Keratinocyte (primary cell): Measurements from ENCODE around the gene DCHS2. TPM values are rescaled to one million over a fixed set of nuclear protein-coding genes. Genes with fewer than 3 reads are reported as not detected.

Experiments
- DNase-seq: peaks from one replicate; pipeline ENCODE4 v3.0.0-alpha.2; 2011; ENCODE audit warnings: low read depth, missing footprints, low spot score
- FAIRE-seq: peaks from 2 replicates; lab custom pipeline; 2011; peaks lifted over from hg19 to GRCh38; lab: Jason Lieb, UNC
- H2AFZ ChIP-seq: 2 replicates; pipeline ENCODE4 v1.6.0; 2012; ENCODE audit warnings: low read length, control low read depth, inconsistent platforms; ENCODE audit not compliant: control insufficient read depth
- H3K27ac ChIP-seq: 2 replicates; pipeline ENCODE4 v1.5.1; 2011; ENCODE audit warnings: low read length; ENCODE audit not compliant: control insufficient read depth, insufficient read depth
- H3K27me3 ChIP-seq: 3 replicates; pipeline ENCODE4 v1.6.0; 2011; ENCODE audit warnings: low read length; ENCODE audit not compliant: control insufficient read depth, insufficient read depth; ENCODE audit errors: extremely low read depth
- H3K36me3 ChIP-seq, 2 experiments: 2 replicates in 1 of 2; 3 replicates in 1 of 2; pipeline ENCODE4 v1.5.1; 2011; ENCODE audit warnings: low read length in 2 of 2, mild to moderate bottlenecking in 1 of 2; ENCODE audit not compliant: control insufficient read depth in 2 of 2, insufficient read depth in 2 of 2; ENCODE audit errors: extremely low read depth in 1 of 2
- H3K4me1 ChIP-seq: 3 replicates; pipeline ENCODE4 v1.5.1; 2011; ENCODE audit warnings: low read length; ENCODE audit not compliant: control insufficient read depth, insufficient read depth; ENCODE audit errors: extremely low read depth
- H3K4me2 ChIP-seq: 3 replicates; pipeline ENCODE4 v1.6.0; 2011; ENCODE audit warnings: low read depth, low read length; ENCODE audit not compliant: control insufficient read depth, insufficient read depth; ENCODE audit errors: extremely low read depth
- H3K4me3 ChIP-seq, 3 experiments: fragments of 200-600 bp in 1 of 3; sonication (generic) in 1 of 3; 2 replicates in 2 of 3; 3 replicates in 1 of 3; pipeline ENCODE4 v1.5.1; 2011 to 2016; ENCODE audit warnings: low read length in 3 of 3, mild to moderate bottlenecking in 3 of 3, control low read depth in 2 of 3, inconsistent platforms in 1 of 3, low read depth in 1 of 3, mixed read lengths in 1 of 3, mixed run types in 1 of 3, moderate library complexity in 1 of 3; ENCODE audit not compliant: control insufficient read depth in 2 of 3, insufficient read depth in 2 of 3; ENCODE audit errors: extremely low read depth in 1 of 3
- H3K79me2 ChIP-seq: 2 replicates; pipeline ENCODE4 v1.6.0; 2012; ENCODE audit warnings: low read length; ENCODE audit not compliant: control insufficient read depth, insufficient read depth
- H3K9ac ChIP-seq: 3 replicates; pipeline ENCODE4 v1.6.0; 2011; ENCODE audit warnings: low read length; ENCODE audit not compliant: control insufficient read depth, insufficient read depth; ENCODE audit errors: extremely low read depth
- H3K9me1 ChIP-seq: 3 replicates; pipeline ENCODE4 v1.6.0; 2011; ENCODE audit warnings: low read length; ENCODE audit not compliant: control insufficient read depth, insufficient read depth; ENCODE audit errors: extremely low read depth
- H3K9me3 ChIP-seq: 2 replicates; pipeline ENCODE4 v1.5.1; 2012; ENCODE audit warnings: low read depth, low read length; ENCODE audit not compliant: control insufficient read depth
- H4K20me1 ChIP-seq: 3 replicates; pipeline ENCODE4 v1.6.0; 2011; ENCODE audit warnings: low read length; ENCODE audit not compliant: control insufficient read depth, insufficient read depth; ENCODE audit errors: extremely low read depth
- CTCF ChIP-seq, 3 experiments: IDR thresholded peaks in 1 of 3; conservative IDR thresholded peaks in 1 of 3; optimal IDR thresholded peaks in 1 of 3; 2 replicates in 2 of 3; 3 replicates in 1 of 3; pipeline versions ENCODE3 to v1.5.1; 2011; ENCODE audit warnings: low read length in 3 of 3, mild to moderate bottlenecking in 3 of 3, moderate library complexity in 2 of 3, control low read depth in 1 of 3, inconsistent platforms in 1 of 3; ENCODE audit not compliant: insufficient read depth in 2 of 3; ENCODE audit errors: extremely low read depth in 1 of 3
- EZH2 ChIP-seq: IDR thresholded peaks from one replicate; pipeline ENCODE4 v1.6.1; 2012; ENCODE audit warnings: inconsistent platforms, mild to moderate bottlenecking, low read length, moderate library complexity
- dilution Hi-C: fragments of 300-500 bp; cut with MboI; formaldehyde crosslinking; loops from one replicate; pipeline ENCODE4 v1.7.0; 2020; ENCODE audit warnings: low sequenced_read_pairs; ENCODE audit not compliant: extremely low pct_ligation_motif_present
- polyA plus RNA-seq, 5 experiments: library from polyadenylated mRNA; depleted of rRNA in 3 of 5; stranded (reverse) in 3 of 5; stranded (forward) in 1 of 5; unstranded in 1 of 5; fragments of >200 nt; gene quantifications; 1 replicate in 1 of 5; 2 replicates in 3 of 5; 3 replicates in 1 of 5; pipeline versions ENCODE4 v1.2.1 to v1.2.3, GENCODE V29; 2011 to 2012; ENCODE audit warnings: missing spikeins in 2 of 5, low read depth in 1 of 5, low replicate concordance in 1 of 5

Gene DCHS2
- polyA plus RNA-seq, 1 donor (not counting 4 experiments of a cell fraction or from before 2014, with no cell fraction given) = 0.01 TPM

GRCh38 chr4:154276496-154276895, 215.1 kb downstream of the DCHS2 start:
- Histone ChIP-seq H2AFZ (no peak overlapping the region), H3K4me1 (no peaks in the 10 kb centered on the region), H3K79me2 (no peaks in the 10 kb centered on the region), H3K9ac (no peak overlapping the region), H3K27me3 (no peaks in the 10 kb centered on the region), H3K9me1 (no peaks in the 10 kb centered on the region), H3K4me3 (no peak overlapping the region), H3K4me2 (no peak overlapping the region), H3K9me3 (no peaks in the 10 kb centered on the region), H3K36me3 (no peaks in the 10 kb centered on the region), H3K27ac (no peak overlapping the region), H4K20me1 (no peaks in the 10 kb centered on the region)
- dilution Hi-C loops = no loop called here
- DNase-seq (no peak), FAIRE-seq (no peak)
- TF ChIP-seq CTCF (optimal IDR thresholded peaks at IDR 0.05 in 1 of 3, IDR thresholded peaks at IDR 0.05 in 1 of 3, conservative IDR thresholded peaks at IDR 0.05 in 1 of 3; ENCODE audit: extremely low read depth in 1 of 3, insufficient read depth in 2 of 3, low read length in 3 of 3) (no peak), EZH2 (no peak)

- no peak overlapping the region for H3K4me2 ChIP-seq
- no peak overlapping the region for H3K4me3 ChIP-seq
- no peak overlapping the region for H2AFZ ChIP-seq
- TF ChIP-seq EZH2 (no peak), CTCF (optimal IDR thresholded peaks at IDR 0.05 in 1 of 3, IDR thresholded peaks at IDR 0.05 in 1 of 3, conservative IDR thresholded peaks at IDR 0.05 in 1 of 3; ENCODE audit: extremely low read depth in 1 of 3, insufficient read depth in 2 of 3, low read length in 3 of 3) (no peak)
- DNase-seq (no peak), FAIRE-seq (no peak)
- dilution Hi-C loops = no loop called here
- H3K36me3 ChIP-seq = no peaks in the 10 kb centered on the region
- H4K20me1 ChIP-seq = no peaks in the 10 kb centered on the region
- H3K79me2 ChIP-seq = no peaks in the 10 kb centered on the region
- H3K9me3 ChIP-seq = no peaks in the 10 kb centered on the region
- H3K9ac ChIP-seq = no peak overlapping the region
- H3K27me3 ChIP-seq = no peaks in the 10 kb centered on the region
- no peaks in the 10 kb centered on the region for H3K9me1 ChIP-seq
- no peaks in the 10 kb centered on the region for H3K4me1 ChIP-seq
- H3K27ac ChIP-seq = no peak overlapping the region
Observed at GRCh38 chr4:154254999-154255398, 236.6 kb downstream of the DCHS2 start.
